Measurements from ENCODE around the gene FCMR. TPM values are rescaled to one million over a fixed set of nuclear protein-coding genes. Genes with fewer than 3 reads are reported as not detected.

Gene FCMR
- total and polyA plus RNA-seq, 9 of the 15 experiments (the other 6 are each of a cell fraction or from before 2014, with no cell fraction given), result 0.11 to 0.82 (median 0.20) TPM; not detected in 5

DNA sequence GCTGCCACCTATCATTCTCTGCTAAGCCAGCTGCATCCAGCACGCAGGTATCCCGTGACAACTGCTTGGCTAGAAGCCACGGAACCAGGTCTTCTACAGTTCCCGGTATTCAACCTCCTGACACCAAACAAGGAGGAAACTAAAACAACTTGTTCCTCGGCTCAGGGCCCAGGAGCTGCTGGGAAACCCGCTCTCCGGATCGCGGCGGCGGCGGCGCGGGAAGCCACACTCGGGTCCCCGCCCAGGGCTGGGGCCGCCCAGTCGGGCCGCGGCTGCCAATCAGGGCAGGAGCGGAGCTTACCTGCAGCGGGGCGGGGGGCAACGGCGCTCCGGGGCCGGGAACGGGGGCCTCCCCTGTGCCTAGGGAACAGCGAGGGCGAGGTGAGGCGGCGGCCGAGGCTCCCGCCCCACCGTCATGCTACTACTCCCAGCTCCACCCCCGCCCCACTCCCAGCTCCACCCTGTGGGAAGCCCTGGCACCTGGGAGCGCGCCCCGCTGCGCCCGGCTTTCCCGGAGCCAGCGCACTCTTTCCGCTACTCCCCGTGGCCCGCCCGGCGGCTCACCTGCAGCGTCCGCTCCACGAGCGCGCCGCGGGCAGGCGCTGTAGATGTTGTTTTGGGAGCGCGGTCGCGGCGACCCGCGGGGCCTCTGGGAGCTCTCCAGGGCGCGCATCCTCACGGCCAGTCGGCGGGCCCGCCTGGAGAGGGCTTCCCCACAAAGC is 12.4 kb downstream of the FCMR start:
- ChIA-PET CTCF (ENCODE audit: low intra/inter-chr PET ratio) (interaction anchor here (0.7 to 3.8 kb wide), 4 partner anchors 170 to 391 kb away, joined by 3 to 27 read pairs (median 8); no protein-coding TSS in a partner anchor), POLR2A (interaction anchor here (0.6 to 1.7 kb wide), 9 partner anchors 12 to 351 kb away, joined by 3 to 5 read pairs (median 4); partner anchors contain the start of genes FCMR and IL20)
- Histone ChIP-seq H2AFZ (ENCODE audit: low read depth, low read length) (peak overlapping the region; percentile 61), H3K27me3 (ENCODE audit: control insufficient read depth in 2 of 2, insufficient read depth in 2 of 2, low read length in 2 of 2) (peaks cover 27 to 50% of the 10 kb centered on the region in 2 experiments; a peak in 4 of 5 replicates), H4K20me1 (replicated peaks; ENCODE audit: control insufficient read depth, insufficient read depth, low read length) (0 out of 2 replicates have a peak, but pooled peaks cover 3% of the 10 kb centered on the region), H3K79me2 (ENCODE audit: control insufficient read depth, insufficient read depth, low read length) (no peaks in the 10 kb centered on the region), H3K9ac (ENCODE audit: insufficient read depth in 1 of 2, low read depth in 2 of 2, low read length in 2 of 2) (peak overlapping the region in 1 of 2 experiments; percentile 83; a peak in 2 of 4 replicates), H3K4me3 (peak overlapping the region; percentile 41), H3K27ac (ENCODE audit: extremely low read depth, low read depth, low read length) (no peak overlapping the region), H3K36me3 (ENCODE audit: control insufficient read depth, insufficient read depth, low read length) (no peaks in the 10 kb centered on the region), H3K9me3 (replicated peaks; ENCODE audit: control insufficient read depth, insufficient read depth, low read depth, low read length) (no peaks in the 10 kb centered on the region), H3K4me2 (ENCODE audit: insufficient read depth, low read length) (peak overlapping the region; percentile 66), H3K9me1 (ENCODE audit: control insufficient read depth, insufficient read depth, low read length) (no peaks in the 10 kb centered on the region), H3K4me1 (replicated peaks in 1 of 2; ENCODE audit: control insufficient read depth in 2 of 2, insufficient read depth in 2 of 2, low read length in 2 of 2) (peaks cover 9 to 18% of the 10 kb centered on the region in 2 experiments; a peak in 4 of 5 replicates)
- ATAC-seq, result peak; percentile 64
- 2% methylated on average over 59 of the region's 69 CpGs for WGBS (ENCODE audit: insufficient coverage, low coverage, missing lambda C conversion rate)
- in situ Hi-C loops (cut with MboI), result loop anchor here (25.0 kb wide), 1 partner anchor 297 kb away; the partner anchor contains the start of gene EIF2D
- intact Hi-C loops (cut with micrococcal nuclease), result no loop called here
- no peak for FAIRE-seq
- no TSS peak for BruUV-seq (replicated peaks)
- peak; percentile 43 to 77 (median 63) for DNase-seq (ENCODE audit: extremely low read depth in 1 of 4, low spot score in 3 of 4)
- TF ChIP-seq ZNF324 (CRISPR knock-in tag; IDR thresholded peaks at IDR 0.05), result no peak
- TF ChIP-seq HCFC1 (IDR thresholded peaks at IDR 0.05; ENCODE audit: low read depth, low read length), result no peak
- TF ChIP-seq HMGN3 (IDR thresholded peaks at IDR 0.05; ENCODE audit: borderline replicate concordance, extremely low read depth, insufficient read length, low read depth, low read length), result peak; percentile 50
- peak; percentile 9; the same call in 1 of the 2 replicates for TF ChIP-seq CXXC5 (CRISPR knock-in tag; IDR thresholded peaks at IDR 0.05)
- peak; percentile 55 to 62 for TF ChIP-seq NRF1 (conservative IDR thresholded peaks at IDR 0.05 in 1 of 2, IDR thresholded peaks at IDR 0.05 in 1 of 2)
- TF ChIP-seq, protein P1, sequence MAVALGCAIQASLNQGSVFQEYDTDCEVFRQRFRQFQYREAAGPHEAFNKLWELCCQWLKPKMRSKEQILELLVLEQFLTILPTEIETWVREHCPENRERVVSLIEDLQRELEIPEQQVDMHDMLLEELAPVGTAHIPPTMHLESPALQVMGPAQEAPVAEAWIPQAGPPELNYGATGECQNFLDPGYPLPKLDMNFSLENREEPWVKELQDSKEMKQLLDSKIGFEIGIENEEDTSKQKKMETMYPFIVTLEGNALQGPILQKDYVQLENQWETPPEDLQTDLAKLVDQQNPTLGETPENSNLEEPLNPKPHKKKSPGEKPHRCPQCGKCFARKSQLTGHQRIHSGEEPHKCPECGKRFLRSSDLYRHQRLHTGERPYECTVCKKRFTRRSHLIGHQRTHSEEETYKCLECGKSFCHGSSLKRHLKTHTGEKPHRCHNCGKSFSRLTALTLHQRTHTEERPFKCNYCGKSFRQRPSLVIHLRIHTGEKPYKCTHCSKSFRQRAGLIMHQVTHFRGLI (CRISPR knock-in tag; IDR thresholded peaks at IDR 0.05), result no peak
- TF ChIP-seq RBM39 (optimal IDR thresholded peaks at IDR 0.05; ENCODE audit: low read depth, low read length), result no peak
- TF ChIP-seq SMC3 (conservative IDR thresholded peaks at IDR 0.05; ENCODE audit: insufficient read depth, low read depth, low read length), result peak; percentile 3; the same call in 1 of the 2 replicates
- TF ChIP-seq KLF1 (tag; IDR thresholded peaks at IDR 0.05), result 0 out of 2 replicates have a peak, but pooled peaks have one; percentile 30
- no peak for TF ChIP-seq NR4A1 (CRISPR knock-in tag; IDR thresholded peaks at IDR 0.05)
- TF ChIP-seq NR4A1 (tag; IDR thresholded peaks at IDR 0.05), result no peak
- peak; percentile 55; the same call in 1 of the 2 replicates for TF ChIP-seq RB1 (IDR thresholded peaks at IDR 0.05; ENCODE audit: low read depth)
- 0 out of 4 replicates have a peak, but pooled peaks of 1 of the 2 experiments have one; percentile 31 for TF ChIP-seq HDAC1 (IDR thresholded peaks at IDR 0.05)
- TF ChIP-seq NFIC (IDR thresholded peaks at IDR 0.05), result peak; percentile 57

Data from K562 (cell line).